Stimulated activated naive CD8-positive, alpha-beta T cell treated with anti-CD3 and anti-CD28 coated beads, Interleukin-15, amount 100 ng/mL, for 72 hours (primary cell): ENCODE data around the gene ANKRD33B.
"Not testable (repeated sequence)": the region's sequence is repeated elsewhere in the genome, so short reads cannot be mapped to it uniquely, and the experiment has no call there.

Source experiments
- ATAC-seq: fragments of 150-1000 bp; cut with Tn5 transposase; 2 replicates; pipeline ENCODE4 v1.10.0; 2021; ENCODE audit warnings: mild to moderate bottlenecking, moderate library complexity
- DNase-seq, 2 donors: peaks; one replicate each; pipeline ENCODE4 v3.0.0; 2021 to 2022
- H3K27ac Mint-ChIP-seq, 2 donors: one replicate each; pipeline ENCODE4 v1.8.0; 2022; ENCODE audit warnings: mild to moderate bottlenecking in 2 of 2, mixed read lengths in 2 of 2, moderate library complexity in 2 of 2
- H3K27me3 Mint-ChIP-seq: one replicate; pipeline ENCODE4 v1.8.0; 2022; ENCODE audit warnings: mixed read lengths
- H3K4me1 Mint-ChIP-seq: one replicate; pipeline ENCODE4 v1.8.0; 2022; ENCODE audit warnings: mild to moderate bottlenecking, mixed read lengths
- H3K4me3 Mint-ChIP-seq, 2 donors: one replicate each; pipeline ENCODE4 v1.8.0; 2022; ENCODE audit warnings: mild to moderate bottlenecking in 2 of 2, mixed read lengths in 2 of 2, moderate library complexity in 1 of 2
- H3K9me3 Mint-ChIP-seq, 2 donors: one replicate each; pipeline ENCODE4 v1.8.0; 2022; ENCODE audit warnings: mixed read lengths in 2 of 2

The ANKRD33B gene

GRCh38 chr5:10563945-10564837, at the start of gene ANKRD33B:
ANKRD33B (plus strand) TSS chr5:10564070; CDS start chr5:10564468, 398 bp downstream.
- no peaks in the 10 kb centered on the region for H3K9me3 Mint-ChIP-seq
- ATAC-seq (peak; percentile 81), DNase-seq (peak; percentile 81 to 85)
- peaks cover 51% of the 10 kb centered on the region for H3K4me1 Mint-ChIP-seq
- H3K27me3 Mint-ChIP-seq = peaks cover 30% of the 10 kb centered on the region
- peak within 1 kb of the TSS; percentile 67 to 74 for H3K27ac Mint-ChIP-seq
- H3K4me3 Mint-ChIP-seq = peak within 1 kb of the TSS; percentile 87 to 97

GRCh38 chr5:10514572-10514971, 49.3 kb upstream of the ANKRD33B start:
- H3K4me3 Mint-ChIP-seq, H3K27me3 Mint-ChIP-seq, ATAC-seq, H3K27ac Mint-ChIP-seq, H3K4me1 Mint-ChIP-seq, DNase-seq, H3K9me3 Mint-ChIP-seq: not testable (repeated sequence)

DNA sequence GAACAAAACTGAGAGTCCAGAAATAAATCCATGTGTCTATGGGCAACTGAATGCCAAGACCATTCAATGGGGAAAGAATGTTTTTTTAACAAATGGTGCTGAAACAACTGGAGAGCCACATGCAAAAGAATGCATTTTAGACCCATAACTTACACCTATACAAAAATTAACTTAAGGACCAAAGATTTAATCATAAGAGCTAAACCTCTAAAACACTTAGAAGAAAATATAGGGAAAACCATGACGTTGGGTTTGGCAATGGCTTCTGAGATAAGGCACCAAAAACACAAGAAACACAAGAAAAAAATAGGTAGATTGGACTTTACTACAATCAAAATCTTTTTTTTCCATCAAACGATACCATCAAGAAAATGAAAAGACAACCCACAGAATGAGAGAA, 48.4 kb upstream of the ANKRD33B start:
- H3K27me3 Mint-ChIP-seq = peaks cover 7% of the 10 kb centered on the region
- no peak for ATAC-seq
- H3K4me3 Mint-ChIP-seq = no peak overlapping the region
- H3K27ac Mint-ChIP-seq = no peak overlapping the region
- no peaks in the 10 kb centered on the region for H3K9me3 Mint-ChIP-seq
- DNase-seq = no peak
- no peaks in the 10 kb centered on the region for H3K4me1 Mint-ChIP-seq

DNA sequence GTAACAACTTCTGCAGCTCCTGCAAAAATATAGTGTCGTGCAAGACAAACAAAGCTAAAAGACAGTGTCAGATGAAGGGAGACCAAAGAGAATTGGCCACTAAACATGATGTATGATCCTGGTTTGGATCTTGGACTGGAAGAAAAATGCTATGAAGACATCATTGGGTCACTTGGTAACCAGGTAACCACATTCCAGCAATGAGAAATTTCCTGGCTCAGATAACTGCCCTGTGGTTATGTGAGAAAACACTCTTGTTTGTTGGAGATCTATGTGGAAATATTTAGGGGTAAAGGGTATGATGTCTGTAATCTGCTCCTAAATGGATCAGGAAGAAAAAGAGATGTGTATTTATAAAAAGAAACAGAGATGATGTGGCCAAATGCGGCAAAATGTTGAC, 45.5 kb upstream of the ANKRD33B start:
- H3K4me1 Mint-ChIP-seq = no peaks in the 10 kb centered on the region
- H3K27me3 Mint-ChIP-seq = peaks cover under 1% of the 10 kb centered on the region
- H3K27ac Mint-ChIP-seq = no peak overlapping the region
- H3K4me3 Mint-ChIP-seq = no peak overlapping the region
- DNase-seq = no peak
- peaks cover 0 to 12% of the 10 kb centered on the region in 2 donors for H3K9me3 Mint-ChIP-seq
- no peak for ATAC-seq

- no peak overlapping the region for H3K4me3 Mint-ChIP-seq
- ATAC-seq (no peak), DNase-seq (no peak)
- H3K27ac Mint-ChIP-seq = no peak overlapping the region
- no peaks in the 10 kb centered on the region for H3K4me1 Mint-ChIP-seq
- no peaks in the 10 kb centered on the region for H3K27me3 Mint-ChIP-seq
- peaks cover 0 to 13% of the 10 kb centered on the region in 2 donors for H3K9me3 Mint-ChIP-seq
Measured at GRCh38 chr5:10519729-10520128, 44.1 kb upstream of the ANKRD33B start.

DNA sequence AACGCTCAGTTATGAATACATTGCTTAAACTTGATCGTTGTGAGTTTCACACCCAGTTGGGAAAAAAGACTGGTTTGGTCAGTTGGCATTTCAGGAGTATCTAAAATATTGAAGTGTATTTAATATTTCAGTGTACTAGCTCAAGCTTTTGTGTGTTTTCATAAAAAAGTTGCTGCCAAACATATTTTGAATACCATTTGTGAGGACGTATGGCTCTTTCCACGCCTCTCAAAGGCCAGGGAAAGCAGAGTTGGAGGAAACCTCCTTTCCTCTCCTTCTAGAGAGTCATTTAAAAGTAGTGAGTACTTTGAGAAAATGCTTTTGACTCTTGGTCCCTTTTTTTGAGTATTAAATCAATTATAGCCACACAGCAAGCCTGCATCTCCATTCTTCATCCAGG, 43.2 kb upstream of the ANKRD33B start:
- ATAC-seq (no peak), DNase-seq (no peak)
- Mint-ChIP-seq H3K27ac (no peak overlapping the region), H3K27me3 (no peaks in the 10 kb centered on the region), H3K4me1 (no peaks in the 10 kb centered on the region), H3K4me3 (no peak overlapping the region), H3K9me3 (peaks cover 0 to 13% of the 10 kb centered on the region in 2 donors)

DNA sequence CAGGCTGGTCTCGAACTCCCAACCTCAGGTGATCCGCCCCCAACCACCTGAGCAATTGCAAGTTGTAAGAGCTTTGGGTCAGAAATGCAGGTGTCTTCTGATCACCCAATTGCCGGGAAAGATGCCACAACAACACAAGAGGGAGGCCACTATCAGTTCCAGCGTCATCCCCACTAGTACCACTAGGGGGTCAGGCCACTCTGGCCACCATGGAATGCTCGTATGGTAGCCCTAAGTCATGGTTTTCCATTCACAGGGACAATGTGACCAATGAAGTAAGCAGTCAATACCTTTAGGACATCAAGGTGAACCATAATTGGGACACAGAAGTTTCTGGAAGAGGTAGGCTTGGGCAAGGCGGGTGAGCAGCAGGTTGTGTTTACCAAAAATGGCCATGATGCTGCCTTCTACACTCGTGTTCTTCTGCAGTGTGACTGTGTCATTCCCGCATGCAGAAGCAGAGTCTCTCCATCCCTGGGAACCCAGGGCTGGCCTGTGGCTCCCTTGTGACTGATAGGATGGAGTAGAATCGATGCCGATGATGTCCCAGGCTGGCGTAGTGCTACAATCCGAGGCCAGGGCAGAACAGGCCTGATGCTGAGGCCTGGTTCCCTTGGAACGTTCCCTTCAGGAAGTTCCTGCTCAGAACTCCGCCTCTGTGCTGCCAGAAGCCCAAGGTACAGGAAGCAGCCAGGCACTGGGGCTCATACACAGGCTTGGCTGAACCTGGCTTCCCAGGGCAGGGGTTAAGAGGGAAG, 42.2 kb upstream of the ANKRD33B start:
- peak overlapping the region in 1 of 2 donors; percentile 89 for H3K27ac Mint-ChIP-seq
- no peaks in the 10 kb centered on the region for H3K27me3 Mint-ChIP-seq
- no peak for DNase-seq
- no peaks in the 10 kb centered on the region for H3K4me1 Mint-ChIP-seq
- H3K4me3 Mint-ChIP-seq = no peak overlapping the region
- no peak for ATAC-seq
- peaks cover 0 to 13% of the 10 kb centered on the region in 2 donors for H3K9me3 Mint-ChIP-seq

DNA sequence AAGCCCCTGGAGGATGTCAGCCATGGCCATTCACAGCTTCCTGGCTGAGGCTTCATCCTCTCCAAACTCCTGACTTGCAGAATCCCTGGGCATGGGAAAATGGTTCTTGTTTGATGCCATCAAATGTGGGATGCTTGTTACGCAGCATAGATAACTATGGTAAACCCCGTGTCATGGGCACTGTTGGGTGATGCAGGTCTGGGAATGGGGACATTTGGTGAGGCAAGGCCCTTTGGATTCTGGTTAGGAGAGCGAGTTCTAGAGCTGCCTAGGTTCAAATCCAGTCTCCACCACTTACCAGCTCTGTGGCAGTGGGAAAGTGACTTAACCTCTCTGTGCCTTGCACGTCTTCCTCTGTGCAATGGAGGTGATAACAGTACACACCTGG, 41.7 kb upstream of the ANKRD33B start:
- H3K9me3 Mint-ChIP-seq = peaks cover 0 to 13% of the 10 kb centered on the region in 2 donors

GRCh38 chr5:10524376-10525123, 39.3 kb upstream of the ANKRD33B start:
- ATAC-seq = no peak
- no peak for DNase-seq
- Mint-ChIP-seq H3K27me3 (no peaks in the 10 kb centered on the region), H3K4me1 (no peaks in the 10 kb centered on the region), H3K4me3 (no peak overlapping the region), H3K27ac (no peak overlapping the region), H3K9me3 (peaks cover 0 to 13% of the 10 kb centered on the region in 2 donors)

More for the DNA sequence above, 41.7 kb upstream of the ANKRD33B start:
- Mint-ChIP-seq H3K4me3 (no peak overlapping the region), H3K27ac (peak overlapping the region in 1 of 2 donors; percentile 89), H3K27me3 (no peaks in the 10 kb centered on the region), H3K4me1 (no peaks in the 10 kb centered on the region)
- ATAC-seq = no peak
- DNase-seq = no peak

GRCh38 chr5:10525124-10525495, 38.8 kb upstream of the ANKRD33B start:
- no peak for ATAC-seq
- peaks cover 0 to 13% of the 10 kb centered on the region in 2 donors for H3K9me3 Mint-ChIP-seq
- DNase-seq = no peak
- no peak overlapping the region for H3K4me3 Mint-ChIP-seq
- H3K27ac Mint-ChIP-seq = no peak overlapping the region
- H3K27me3 Mint-ChIP-seq = peaks cover 1% of the 10 kb centered on the region
- H3K4me1 Mint-ChIP-seq = no peaks in the 10 kb centered on the region

DNA sequence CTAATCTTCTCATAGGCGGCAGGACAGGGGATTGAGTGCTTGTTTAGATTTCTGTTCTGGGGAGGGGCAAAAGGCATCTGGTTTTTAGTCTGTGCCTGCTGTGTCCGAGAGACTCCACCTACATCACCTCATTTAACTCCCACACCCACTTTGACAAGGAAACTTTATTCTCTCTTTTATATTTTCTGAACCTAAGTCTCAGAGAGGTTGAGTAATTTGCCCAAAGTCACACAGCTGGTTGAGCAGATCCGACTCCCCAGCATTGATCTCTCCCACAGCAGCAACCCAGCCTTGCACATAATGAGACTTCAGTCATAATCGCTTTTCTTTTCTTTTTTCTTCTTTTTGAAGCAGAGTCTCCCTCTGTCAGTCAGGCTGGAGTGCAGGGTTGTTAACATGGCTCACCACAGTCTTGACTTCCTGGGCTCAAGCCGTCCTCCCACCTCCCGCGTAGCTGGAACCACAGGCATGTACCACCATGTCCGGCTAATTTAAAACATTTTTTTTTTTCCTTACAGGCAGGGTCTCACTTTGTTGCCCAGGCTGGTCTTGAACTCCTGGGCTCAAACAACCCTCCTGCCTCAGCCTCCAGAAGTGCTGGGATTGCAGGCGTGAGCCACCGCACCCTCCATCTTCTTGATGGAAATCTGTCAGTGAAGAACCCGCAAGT, 36.5 kb upstream of the ANKRD33B start:
- no peak overlapping the region for H3K27ac Mint-ChIP-seq
- H3K4me1 Mint-ChIP-seq = no peaks in the 10 kb centered on the region
- no peak overlapping the region for H3K4me3 Mint-ChIP-seq
- H3K27me3 Mint-ChIP-seq = peaks cover 21% of the 10 kb centered on the region
- no peak for ATAC-seq
- DNase-seq = no peak
- H3K9me3 Mint-ChIP-seq = peaks cover 0 to 11% of the 10 kb centered on the region in 2 donors

DNA sequence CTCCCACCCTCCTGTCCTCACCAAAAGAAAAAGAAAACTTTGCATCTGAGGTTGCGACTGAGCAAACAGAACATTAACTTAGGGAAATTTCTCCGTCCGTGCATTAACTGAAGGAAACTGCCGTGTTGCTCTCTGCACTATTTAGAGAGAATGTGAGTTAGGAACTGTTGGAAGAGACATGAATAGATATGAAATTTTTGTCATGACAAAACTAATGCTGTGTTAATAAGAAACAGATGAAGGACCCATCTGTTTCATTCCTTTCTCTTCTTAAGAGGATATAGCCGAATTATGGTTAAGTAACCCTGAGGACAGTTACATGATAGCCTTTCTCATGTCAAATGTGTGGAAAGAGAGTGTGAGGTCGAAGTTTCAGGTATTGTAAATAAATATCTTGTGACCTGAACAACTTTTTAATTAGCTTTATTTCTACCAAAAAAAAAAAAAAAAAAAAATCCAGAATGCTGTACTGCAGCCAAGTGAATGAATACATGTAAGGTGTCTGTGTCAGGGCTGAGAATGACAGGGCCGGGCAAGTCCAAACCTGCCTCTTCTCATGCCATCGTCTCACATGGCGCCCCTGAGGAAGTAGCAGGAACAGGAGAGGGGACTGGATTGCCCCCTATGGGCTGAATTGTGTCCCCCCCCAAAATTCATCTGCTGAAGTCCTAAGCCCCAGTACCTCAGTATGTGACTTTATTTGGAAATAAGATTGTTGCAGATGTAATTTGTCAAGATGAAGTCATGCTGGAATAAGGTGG, 35.6 kb upstream of the ANKRD33B start:
- ATAC-seq = no peak
- Mint-ChIP-seq H3K4me3 (no peak overlapping the region), H3K9me3 (peaks cover 0 to 3% of the 10 kb centered on the region in 2 donors), H3K27ac (peak overlapping the region in 1 of 2 donors; percentile 38), H3K4me1 (peaks cover 7% of the 10 kb centered on the region), H3K27me3 (peaks cover 29% of the 10 kb centered on the region)
- DNase-seq = no peak

GRCh38 chr5:10528827-10529226, 35.0 kb upstream of the ANKRD33B start:
- Mint-ChIP-seq H3K27ac (no peak overlapping the region), H3K27me3 (peaks cover 29% of the 10 kb centered on the region), H3K4me1 (peaks cover 7% of the 10 kb centered on the region), H3K9me3 (no peaks in the 10 kb centered on the region), H3K4me3 (no peak overlapping the region)
- no peak for ATAC-seq
- DNase-seq = no peak

DNA sequence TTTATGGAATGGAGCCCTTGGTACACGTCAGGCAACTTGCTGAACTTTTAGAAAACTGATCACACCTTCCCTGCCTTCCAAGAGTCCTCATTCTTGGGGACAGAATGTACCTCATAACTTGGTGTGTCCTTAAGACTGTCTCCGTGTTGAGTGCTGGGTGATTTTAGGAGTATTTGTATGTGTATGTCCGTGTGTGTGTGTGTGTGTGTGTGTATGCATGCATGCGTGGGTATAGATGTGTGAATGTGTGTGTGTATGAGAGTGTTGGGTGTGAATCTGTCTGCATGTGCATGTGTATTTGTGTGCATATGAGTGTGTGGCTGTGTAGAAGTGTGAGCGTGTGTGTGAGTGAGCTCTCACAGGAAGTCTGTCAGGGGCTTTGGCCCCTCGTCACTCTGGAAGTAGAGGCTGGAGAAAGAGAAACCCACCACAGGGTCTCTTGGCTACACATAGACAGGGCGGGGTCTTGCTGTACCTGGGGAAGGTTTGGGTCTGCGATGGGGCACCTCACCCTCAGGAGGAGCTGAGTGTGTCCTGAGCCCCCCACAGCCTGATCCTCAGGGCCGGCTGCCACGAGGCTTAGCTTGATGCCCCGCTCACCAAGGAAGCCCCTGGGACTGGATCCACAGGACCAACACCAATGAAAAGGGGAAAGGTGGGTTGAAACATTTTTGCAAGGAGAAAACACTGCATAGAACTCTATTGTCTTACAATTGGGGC, 33.1 kb upstream of the ANKRD33B start:
- ATAC-seq (no peak), DNase-seq (no peak)
- no peaks in the 10 kb centered on the region for H3K9me3 Mint-ChIP-seq
- peaks cover 7% of the 10 kb centered on the region for H3K4me1 Mint-ChIP-seq
- peaks cover 35% of the 10 kb centered on the region for H3K27me3 Mint-ChIP-seq
- no peak overlapping the region for H3K27ac Mint-ChIP-seq
- no peak overlapping the region for H3K4me3 Mint-ChIP-seq
